ENCODE results near the gene ATF7IP. TPM values are rescaled to one million over a fixed set of nuclear protein-coding genes. Genes with fewer than 3 reads are reported as not detected.
A peak's percentile ranks its signal among the peaks of the same experiment; 100 is the strongest.

The ATF7IP gene
- total RNA-seq, 1 donor from 2014 or later, result 115 TPM

DNA sequence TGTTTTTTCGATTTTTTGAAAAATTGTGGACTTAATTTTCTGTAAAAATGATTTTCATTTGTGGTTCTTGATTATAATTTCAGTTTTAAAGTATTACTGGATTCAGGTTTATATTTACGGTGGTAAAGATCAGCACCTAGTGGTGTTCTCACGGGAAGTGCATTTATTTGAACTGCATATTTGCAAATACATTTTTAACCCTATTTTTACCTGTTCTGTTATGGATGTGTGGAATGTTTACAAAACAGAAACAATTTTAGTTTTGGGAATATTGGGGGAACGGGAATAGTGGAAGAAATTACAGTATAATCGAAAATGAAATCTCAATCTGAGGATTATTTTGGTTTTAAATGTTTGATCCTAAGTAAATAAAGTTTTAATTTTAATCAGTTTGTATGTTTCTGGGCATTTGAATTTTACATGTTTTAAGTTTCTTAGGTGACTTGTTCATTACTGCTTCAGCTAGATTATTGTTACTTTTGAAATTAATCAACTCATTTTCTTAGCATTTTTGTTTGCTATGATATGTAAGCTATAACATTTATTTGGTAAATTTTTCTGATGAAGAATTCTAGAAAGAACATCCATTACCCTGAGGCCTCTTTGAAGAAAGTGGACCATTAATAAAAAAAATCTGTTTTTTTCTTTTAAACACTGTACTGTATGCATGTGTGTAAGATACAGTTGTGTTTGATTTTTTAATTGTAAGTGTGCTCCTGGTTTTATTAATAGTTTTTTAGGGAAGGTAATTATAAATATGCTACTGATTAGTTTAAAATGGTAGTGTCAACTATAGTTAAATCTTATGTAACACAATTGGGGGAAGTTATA, 942 bp downstream of the ATF7IP start:
- Histone ChIP-seq H3K4me2 (ENCODE audit: low read length) (peak overlapping the region; percentile 83), H3K9ac (ENCODE audit: low read length) (peak overlapping the region; percentile 87), H3K27me3 (ENCODE audit: insufficient read depth, low read length) (no peaks in the 10 kb centered on the region), H3K79me2 (ENCODE audit: insufficient read depth, low read length) (peaks cover 55% of the 10 kb centered on the region), H3K9me3 (ENCODE audit: insufficient read depth, low read depth, low read length) (no peaks in the 10 kb centered on the region), H3K27ac (ENCODE audit: low read depth, low read length) (peak overlapping the region; percentile 95), H3K4me3 (ENCODE audit: insufficient read depth, low read depth, low read length) (peak overlapping the region; percentile 72), H3K4me1 (ENCODE audit: insufficient read depth, low read length) (peaks cover 6% of the 10 kb centered on the region), H3K36me3 (ENCODE audit: insufficient read depth, low read length) (no peaks in the 10 kb centered on the region), H2AFZ (ENCODE audit: low read depth, low read length) (peak overlapping the region; percentile 77), H4K20me1 (ENCODE audit: insufficient read depth, low read length) (no peaks in the 10 kb centered on the region)
- Mint-ChIP-seq H3K4me1 (ENCODE audit: low read depth, unreplicated experiment) (peaks cover 2% of the 10 kb centered on the region), H3K27me3 (ENCODE audit: low read depth, unreplicated experiment) (no peaks in the 10 kb centered on the region), H3K4me3 (ENCODE audit: unreplicated experiment) (peak overlapping the region; percentile 99), H3K27ac (ENCODE audit: unreplicated experiment) (peak overlapping the region; percentile 100), H3K9me3 (ENCODE audit: unreplicated experiment) (no peaks in the 10 kb centered on the region), H3K36me3 (ENCODE audit: low read depth, unreplicated experiment) (peaks cover 2% of the 10 kb centered on the region)
- peak; percentile 62 for FAIRE-seq
- no peak for TF ChIP-seq EZH2 (IDR thresholded peaks at IDR 0.05; ENCODE audit: insufficient read depth, low read length)
- TF ChIP-seq, protein P1, sequence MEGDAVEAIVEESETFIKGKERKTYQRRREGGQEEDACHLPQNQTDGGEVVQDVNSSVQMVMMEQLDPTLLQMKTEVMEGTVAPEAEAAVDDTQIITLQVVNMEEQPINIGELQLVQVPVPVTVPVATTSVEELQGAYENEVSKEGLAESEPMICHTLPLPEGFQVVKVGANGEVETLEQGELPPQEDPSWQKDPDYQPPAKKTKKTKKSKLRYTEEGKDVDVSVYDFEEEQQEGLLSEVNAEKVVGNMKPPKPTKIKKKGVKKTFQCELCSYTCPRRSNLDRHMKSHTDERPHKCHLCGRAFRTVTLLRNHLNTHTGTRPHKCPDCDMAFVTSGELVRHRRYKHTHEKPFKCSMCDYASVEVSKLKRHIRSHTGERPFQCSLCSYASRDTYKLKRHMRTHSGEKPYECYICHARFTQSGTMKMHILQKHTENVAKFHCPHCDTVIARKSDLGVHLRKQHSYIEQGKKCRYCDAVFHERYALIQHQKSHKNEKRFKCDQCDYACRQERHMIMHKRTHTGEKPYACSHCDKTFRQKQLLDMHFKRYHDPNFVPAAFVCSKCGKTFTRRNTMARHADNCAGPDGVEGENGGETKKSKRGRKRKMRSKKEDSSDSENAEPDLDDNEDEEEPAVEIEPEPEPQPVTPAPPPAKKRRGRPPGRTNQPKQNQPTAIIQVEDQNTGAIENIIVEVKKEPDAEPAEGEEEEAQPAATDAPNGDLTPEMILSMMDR (IDR thresholded peaks at IDR 0.05; ENCODE audit: insufficient read depth, low read depth, low read length), result no peak
- DNase-seq (ENCODE audit: low read depth), result peak; percentile 35

DNA sequence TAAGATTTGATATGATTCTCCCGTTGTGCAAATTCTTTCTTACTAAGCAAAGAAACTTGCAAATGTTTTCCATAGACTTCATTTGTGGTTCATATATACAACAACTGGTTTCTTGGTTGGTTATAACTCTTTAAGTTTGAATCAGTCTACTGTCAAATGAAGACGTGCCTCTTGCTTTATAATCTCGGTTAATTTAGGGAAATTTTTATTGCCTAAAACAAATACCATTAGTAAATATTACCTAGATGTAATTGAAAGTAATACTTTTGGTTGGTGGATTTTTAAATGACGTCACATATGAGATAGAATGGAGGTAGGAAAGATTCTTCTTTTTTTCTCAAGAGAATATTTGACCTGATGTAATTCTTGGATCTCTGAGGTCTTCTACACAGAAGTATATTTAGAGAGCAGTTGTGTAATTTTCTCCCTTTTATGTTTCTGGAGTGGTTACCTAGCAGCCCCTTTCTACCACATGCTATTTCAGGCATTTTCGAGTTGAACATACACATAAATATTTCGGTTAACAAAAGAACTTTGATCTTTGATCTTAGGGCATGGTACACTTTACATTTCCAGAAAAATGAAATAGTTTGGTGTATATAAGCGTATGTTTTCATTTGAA, 1.7 kb downstream of the ATF7IP start:
- Mint-ChIP-seq H3K4me1 (ENCODE audit: low read depth, unreplicated experiment) (peaks cover 6% of the 10 kb centered on the region), H3K27ac (ENCODE audit: unreplicated experiment) (peak overlapping the region; percentile 100), H3K27me3 (ENCODE audit: low read depth, unreplicated experiment) (no peaks in the 10 kb centered on the region), H3K4me3 (ENCODE audit: unreplicated experiment) (peak overlapping the region; percentile 99), H3K36me3 (ENCODE audit: low read depth, unreplicated experiment) (peaks cover 2% of the 10 kb centered on the region), H3K9me3 (ENCODE audit: unreplicated experiment) (no peaks in the 10 kb centered on the region)
- Histone ChIP-seq H4K20me1 (ENCODE audit: insufficient read depth, low read length) (no peaks in the 10 kb centered on the region), H3K79me2 (ENCODE audit: insufficient read depth, low read length) (peaks cover 62% of the 10 kb centered on the region), H3K4me1 (ENCODE audit: insufficient read depth, low read length) (peaks cover 6% of the 10 kb centered on the region), H3K4me3 (ENCODE audit: insufficient read depth, low read depth, low read length) (peak overlapping the region; percentile 72), H3K27me3 (ENCODE audit: insufficient read depth, low read length) (no peaks in the 10 kb centered on the region), H3K36me3 (ENCODE audit: insufficient read depth, low read length) (no peaks in the 10 kb centered on the region), H2AFZ (ENCODE audit: low read depth, low read length) (no peak overlapping the region), H3K9ac (ENCODE audit: low read length) (peak overlapping the region; percentile 87), H3K4me2 (ENCODE audit: low read length) (peak overlapping the region; percentile 83), H3K27ac (ENCODE audit: low read depth, low read length) (peak overlapping the region; percentile 95), H3K9me3 (ENCODE audit: insufficient read depth, low read depth, low read length) (no peaks in the 10 kb centered on the region)
- FAIRE-seq, result no peak
- peak; percentile 55 for DNase-seq (ENCODE audit: low read depth)
- no peak for TF ChIP-seq EZH2 (IDR thresholded peaks at IDR 0.05; ENCODE audit: insufficient read depth, low read length)
- TF ChIP-seq, protein P1 (IDR thresholded peaks at IDR 0.05; ENCODE audit: insufficient read depth, low read depth, low read length), result no peak

Data from astrocyte (in vitro differentiated cells and primary cell).